Left ventricle myocardium inferior (tissue), 1 donor: ENCODE data around the gene RNF183. TPM values are rescaled to one million over a fixed set of nuclear protein-coding genes. Genes with fewer than 3 reads are reported as not detected.

ENCODE experiments used
- DNase-seq: peaks from one replicate; pipeline ENCODE4 v3.0.0-alpha.2; 2020
- H3K27ac ChIP-seq: fragments of 200-600 bp; replicated peaks from 2 replicates; pipeline ENCODE4 v1.8.0; 2021
- H3K27me3 ChIP-seq: fragments of 200-600 bp; 2 replicates; pipeline ENCODE4 v1.8.0; 2021; ENCODE audit warnings: low read depth
- H3K36me3 ChIP-seq: fragments of 200-600 bp; 2 replicates; pipeline ENCODE4 v1.8.0; 2021
- H3K4me1 ChIP-seq: fragments of 200-600 bp; 2 replicates; pipeline ENCODE4 v1.8.0; 2021
- H3K4me3 ChIP-seq: fragments of 200-600 bp; 2 replicates; pipeline ENCODE4 v1.8.0; 2021; ENCODE audit warnings: mild to moderate bottlenecking, moderate library complexity
- H3K9me3 ChIP-seq: fragments of 200-600 bp; replicated peaks from 2 replicates; pipeline ENCODE4 v1.8.0; 2021
- intact Hi-C: fragments of 100-400 bp; cut with micrococcal nuclease; formaldehyde crosslinking; loops from one replicate; pipeline ENCODE4 v1.11.0; 2022
- total RNA-seq: library from RNA; stranded (reverse); fragmentation: NEBNext Ultra II Directional; extraction: Animal tissue kit (Norgen Biotek cat#: 25700); gene quantifications from one replicate; pipeline ENCODE4 v1.2.1, GENCODE V29; 2021
- TF ChIP-seq, protein P1 (sequence below): fragments of 200-600 bp; IDR thresholded peaks from 2 replicates; pipeline ENCODE4 v1.8.0; 2021; ENCODE audit warnings: antibody characterized with exemption, mild to moderate bottlenecking, borderline replicate concordance
- donor health status: DM: no; HTN: yes; CAD: no; lungs with severe emphysema.

RNF183 gene
- total RNA-seq, 1 donor from 2014 or later = not detected

DNA sequence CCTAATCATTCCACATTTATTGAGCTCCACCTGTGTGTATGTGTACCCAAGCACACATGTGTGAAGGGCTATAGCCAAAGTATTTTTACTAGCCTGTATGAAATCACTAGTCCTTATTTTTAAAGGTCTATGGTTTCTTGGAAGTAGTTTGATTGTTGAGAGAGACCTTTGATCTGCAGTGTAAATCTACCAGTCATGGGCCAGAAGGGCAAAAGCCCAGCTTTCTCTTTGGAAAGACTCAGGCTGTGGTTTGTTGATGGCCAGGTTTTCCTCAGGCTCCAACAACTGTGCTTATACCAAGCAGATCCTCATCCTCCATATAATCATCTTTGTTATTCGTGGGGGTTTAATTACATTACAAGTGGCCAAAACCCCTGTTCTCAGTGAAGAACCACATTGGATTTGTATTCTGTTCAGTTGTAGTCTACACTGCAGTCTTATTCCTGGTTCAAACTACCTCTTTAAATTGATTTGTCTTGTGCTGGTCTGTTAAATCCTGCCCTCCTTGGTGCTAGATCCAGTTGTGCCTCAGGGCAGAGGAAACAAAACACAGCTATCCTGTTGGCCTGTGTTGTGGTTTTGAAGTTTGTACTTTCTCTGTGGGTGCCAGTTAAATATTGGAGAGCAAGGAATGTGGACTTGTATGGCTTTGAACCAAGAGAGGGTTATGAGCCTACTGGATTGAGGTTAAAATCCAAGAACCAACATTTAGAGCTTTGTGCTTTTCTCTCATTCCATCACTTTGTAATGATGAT lies 41.1 kb downstream of the RNF183 start:
- no peak for DNase-seq
- H3K36me3 ChIP-seq = peaks cover 70% of the 10 kb centered on the region
- no peak overlapping the region for H3K27ac ChIP-seq
- no peaks in the 10 kb centered on the region for H3K9me3 ChIP-seq
- intact Hi-C loops = no loop called here
- TF ChIP-seq, protein P1, sequence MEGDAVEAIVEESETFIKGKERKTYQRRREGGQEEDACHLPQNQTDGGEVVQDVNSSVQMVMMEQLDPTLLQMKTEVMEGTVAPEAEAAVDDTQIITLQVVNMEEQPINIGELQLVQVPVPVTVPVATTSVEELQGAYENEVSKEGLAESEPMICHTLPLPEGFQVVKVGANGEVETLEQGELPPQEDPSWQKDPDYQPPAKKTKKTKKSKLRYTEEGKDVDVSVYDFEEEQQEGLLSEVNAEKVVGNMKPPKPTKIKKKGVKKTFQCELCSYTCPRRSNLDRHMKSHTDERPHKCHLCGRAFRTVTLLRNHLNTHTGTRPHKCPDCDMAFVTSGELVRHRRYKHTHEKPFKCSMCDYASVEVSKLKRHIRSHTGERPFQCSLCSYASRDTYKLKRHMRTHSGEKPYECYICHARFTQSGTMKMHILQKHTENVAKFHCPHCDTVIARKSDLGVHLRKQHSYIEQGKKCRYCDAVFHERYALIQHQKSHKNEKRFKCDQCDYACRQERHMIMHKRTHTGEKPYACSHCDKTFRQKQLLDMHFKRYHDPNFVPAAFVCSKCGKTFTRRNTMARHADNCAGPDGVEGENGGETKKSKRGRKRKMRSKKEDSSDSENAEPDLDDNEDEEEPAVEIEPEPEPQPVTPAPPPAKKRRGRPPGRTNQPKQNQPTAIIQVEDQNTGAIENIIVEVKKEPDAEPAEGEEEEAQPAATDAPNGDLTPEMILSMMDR = no peak
- no peaks in the 10 kb centered on the region for H3K27me3 ChIP-seq
- H3K4me1 ChIP-seq = no peaks in the 10 kb centered on the region
- no peak overlapping the region for H3K4me3 ChIP-seq

- TF ChIP-seq, protein P1 = no peak
- Histone ChIP-seq H3K36me3 (peaks cover 65% of the 10 kb centered on the region), H3K9me3 (no peaks in the 10 kb centered on the region), H3K27ac (no peak overlapping the region), H3K4me1 (no peaks in the 10 kb centered on the region), H3K27me3 (no peaks in the 10 kb centered on the region), H3K4me3 (no peak overlapping the region)
- DNase-seq = no peak
- intact Hi-C loops = no loop called here
Measured at GRCh38 chr9:113258282-113258681, 44.9 kb downstream of the RNF183 start.

DNA sequence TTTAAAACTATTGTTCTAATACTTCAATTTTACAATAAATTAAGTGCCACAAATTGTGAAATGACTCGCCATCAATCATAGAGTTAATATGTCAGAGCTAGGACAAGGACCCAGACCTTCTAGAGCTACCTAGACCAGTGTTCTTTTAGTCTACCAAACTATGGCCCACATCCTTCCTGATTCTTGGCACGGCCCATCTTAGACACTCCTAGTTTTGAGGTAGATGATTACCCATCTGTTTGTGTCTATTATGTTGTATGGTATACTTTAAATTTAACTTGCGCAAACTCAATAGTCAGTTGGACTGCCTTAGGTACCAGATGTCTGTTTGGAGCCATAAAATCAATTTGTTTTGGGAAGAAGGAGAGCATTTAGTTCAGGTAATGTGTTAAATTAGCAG lies 45.3 kb downstream of the RNF183 start:
- intact Hi-C loops = no loop called here
- H3K4me1 ChIP-seq = no peaks in the 10 kb centered on the region
- no peaks in the 10 kb centered on the region for H3K27me3 ChIP-seq
- H3K27ac ChIP-seq = no peak overlapping the region
- H3K4me3 ChIP-seq = no peak overlapping the region
- peaks cover 65% of the 10 kb centered on the region for H3K36me3 ChIP-seq
- TF ChIP-seq, protein P1 = no peak
- no peaks in the 10 kb centered on the region for H3K9me3 ChIP-seq
- no peak for DNase-seq

DNA sequence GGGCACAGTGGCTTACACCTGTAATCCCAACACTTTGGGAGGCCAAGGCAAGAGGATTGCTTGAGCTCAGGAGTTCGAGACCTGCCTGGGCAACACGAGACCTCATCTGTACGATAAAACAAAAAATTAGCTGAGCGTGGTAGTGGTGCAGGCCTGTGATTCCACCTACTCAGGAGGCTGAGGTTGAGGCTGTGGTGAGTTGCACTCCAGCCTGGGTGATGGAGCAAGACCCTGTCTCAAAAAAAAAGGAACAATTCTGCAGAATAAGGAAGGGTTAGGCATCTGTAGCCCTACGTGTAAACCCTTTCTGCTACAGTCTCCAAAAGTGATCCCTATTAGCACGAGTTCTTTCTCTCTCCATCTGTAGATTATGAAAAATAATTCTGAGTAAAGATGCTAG lies 47.7 kb downstream of the RNF183 start:
- no peak overlapping the region for H3K4me3 ChIP-seq
- DNase-seq = no peak
- peaks cover 6% of the 10 kb centered on the region for H3K9me3 ChIP-seq
- peaks cover 42% of the 10 kb centered on the region for H3K36me3 ChIP-seq
- H3K27me3 ChIP-seq = no peaks in the 10 kb centered on the region
- intact Hi-C loops = no loop called here
- TF ChIP-seq, protein P1 = no peak
- H3K27ac ChIP-seq = no peak overlapping the region
- H3K4me1 ChIP-seq = no peaks in the 10 kb centered on the region

- TF ChIP-seq, protein P1 = no peak
- no peak for DNase-seq
- Histone ChIP-seq H3K27me3 (no peaks in the 10 kb centered on the region), H3K36me3 (peaks cover 38% of the 10 kb centered on the region), H3K27ac (no peak overlapping the region), H3K9me3 (peaks cover 6% of the 10 kb centered on the region), H3K4me1 (no peaks in the 10 kb centered on the region), H3K4me3 (no peak overlapping the region)
- intact Hi-C loops = no loop called here
Measured at GRCh38 chr9:113254991-113255390, 48.2 kb downstream of the RNF183 start.
